Neural progenitor cell (in vitro differentiated cells): ENCODE data around the gene PAPPA2.

Source experiments
- EZH2 ChIP-seq: fragments of 200-600 bp; sonication (generic); IDR thresholded peaks from 2 replicates; pipeline ENCODE4 v1.6.1; 2017; ENCODE audit warnings: antibody characterized with exemption, mild to moderate bottlenecking, moderate library complexity
- EZH2phosphoT487 ChIP-seq: fragments of 200-600 bp; sonication (generic); IDR thresholded peaks from 2 replicates; pipeline ENCODE4 v1.6.1; 2017; ENCODE audit warnings: antibody characterized with exemption
- TF ChIP-seq, protein P1 (sequence below): fragments of 200-600 bp; sonication (generic); IDR thresholded peaks from 2 replicates; pipeline ENCODE4 v1.5.1; 2017; ENCODE audit warnings: antibody characterized with exemption, mild to moderate bottlenecking

DNA sequence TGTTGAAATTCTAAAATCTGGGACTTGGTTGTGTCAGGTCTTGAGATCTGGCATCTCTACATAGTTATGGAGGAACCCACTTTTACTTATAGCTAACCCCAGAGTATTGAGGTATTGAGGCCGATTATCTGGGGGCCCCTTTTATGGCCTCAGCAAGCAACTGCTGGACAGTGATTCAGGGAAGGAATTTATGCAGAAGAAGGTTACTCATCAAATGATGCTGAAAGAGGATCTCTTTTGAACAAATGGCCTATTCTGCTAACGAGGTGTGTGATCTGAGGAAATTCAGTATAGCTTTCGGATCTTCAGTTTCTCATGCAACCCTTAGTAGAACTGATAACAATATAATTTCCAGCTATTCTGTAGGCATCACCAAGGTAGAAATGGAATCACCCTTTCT lies 239.9 kb downstream of the PAPPA2 start:
- TF ChIP-seq, protein P1, sequence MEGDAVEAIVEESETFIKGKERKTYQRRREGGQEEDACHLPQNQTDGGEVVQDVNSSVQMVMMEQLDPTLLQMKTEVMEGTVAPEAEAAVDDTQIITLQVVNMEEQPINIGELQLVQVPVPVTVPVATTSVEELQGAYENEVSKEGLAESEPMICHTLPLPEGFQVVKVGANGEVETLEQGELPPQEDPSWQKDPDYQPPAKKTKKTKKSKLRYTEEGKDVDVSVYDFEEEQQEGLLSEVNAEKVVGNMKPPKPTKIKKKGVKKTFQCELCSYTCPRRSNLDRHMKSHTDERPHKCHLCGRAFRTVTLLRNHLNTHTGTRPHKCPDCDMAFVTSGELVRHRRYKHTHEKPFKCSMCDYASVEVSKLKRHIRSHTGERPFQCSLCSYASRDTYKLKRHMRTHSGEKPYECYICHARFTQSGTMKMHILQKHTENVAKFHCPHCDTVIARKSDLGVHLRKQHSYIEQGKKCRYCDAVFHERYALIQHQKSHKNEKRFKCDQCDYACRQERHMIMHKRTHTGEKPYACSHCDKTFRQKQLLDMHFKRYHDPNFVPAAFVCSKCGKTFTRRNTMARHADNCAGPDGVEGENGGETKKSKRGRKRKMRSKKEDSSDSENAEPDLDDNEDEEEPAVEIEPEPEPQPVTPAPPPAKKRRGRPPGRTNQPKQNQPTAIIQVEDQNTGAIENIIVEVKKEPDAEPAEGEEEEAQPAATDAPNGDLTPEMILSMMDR: no peak
- TF ChIP-seq EZH2: no peak
- TF ChIP-seq EZH2phosphoT487: no peak
